GM11168 (cell line): ENCODE measurements around the gene PRL.

Experiments
- in situ Hi-C: fragments of 300-500 bp; cut with MboI; formaldehyde crosslinking; loops from one replicate; pipeline ENCODE4 v1.12.0; 2022; ENCODE audit warnings: low sequenced_read_pairs; ENCODE audit not compliant: unreplicated experiment

The PRL gene

GRCh38 chr6:22296936-22297335, at the start of gene PRL:
Gene PRL (minus strand): TSS chr6:22297036. CDS start chr6:22296982, 54 bp downstream.
- in situ Hi-C loops, result no loop called here

DNA sequence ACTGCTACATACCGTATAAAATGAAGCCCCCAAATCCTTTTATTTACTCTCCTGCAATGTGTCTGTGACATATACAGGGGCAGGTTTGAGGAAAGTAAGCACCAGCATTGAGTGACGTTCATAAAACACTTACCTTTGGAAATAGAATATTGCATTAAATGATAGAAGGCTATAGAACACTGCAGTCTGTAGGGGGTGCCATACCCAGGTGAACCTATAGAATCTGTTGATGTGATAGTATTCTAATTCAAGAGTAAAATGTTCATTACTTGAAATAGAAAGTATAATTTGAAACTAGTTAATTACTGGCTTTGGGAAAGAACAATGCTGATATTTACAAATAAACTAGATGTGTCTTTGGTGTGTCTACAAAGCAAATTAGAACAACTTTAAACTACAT, 47.0 kb upstream of the PRL start:
- in situ Hi-C loops, result no loop called here

DNA sequence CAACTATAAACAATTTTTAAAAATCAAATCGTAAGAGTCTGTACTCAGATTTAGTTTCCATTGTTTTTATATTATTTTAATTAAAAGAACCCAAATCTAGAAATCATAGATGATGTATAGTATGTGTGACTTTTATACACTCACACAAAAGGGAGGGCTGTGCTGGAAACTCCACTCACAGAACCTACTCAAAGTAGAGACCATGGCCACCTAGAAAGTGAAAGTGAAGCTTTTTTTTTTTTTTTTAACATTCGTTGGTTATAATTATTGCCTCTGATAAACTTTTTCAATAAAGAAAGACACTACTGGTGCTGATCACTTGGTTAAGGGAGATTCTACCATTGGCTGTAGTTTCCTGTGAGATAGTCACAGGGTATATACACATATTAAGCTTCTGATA, 37.9 kb upstream of the PRL start:
- in situ Hi-C loops, result no loop called here

- in situ Hi-C loops, result no loop called here
Measured at GRCh38 chr6:22333802-22334201, 37.0 kb upstream of the PRL start.

DNA sequence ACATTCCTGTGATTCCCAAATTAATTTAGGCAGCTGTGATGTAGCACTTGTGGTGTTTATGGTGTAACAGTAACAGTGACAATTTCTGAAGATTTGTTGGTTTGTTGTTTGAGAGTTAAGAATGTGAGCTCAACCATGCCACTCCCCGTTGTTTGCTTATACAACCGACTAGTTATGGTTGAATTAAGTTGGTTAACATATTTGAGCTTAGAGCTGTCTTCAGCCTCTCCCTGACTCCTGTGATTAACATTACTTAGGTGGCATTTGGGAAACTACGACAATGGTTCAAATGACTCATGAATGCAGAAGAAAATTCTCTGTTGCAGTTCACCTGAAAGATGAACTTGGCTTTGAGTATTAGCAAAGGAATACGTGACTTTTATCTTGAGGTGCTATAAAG, 35.9 kb upstream of the PRL start:
- in situ Hi-C loops, result no loop called here

DNA sequence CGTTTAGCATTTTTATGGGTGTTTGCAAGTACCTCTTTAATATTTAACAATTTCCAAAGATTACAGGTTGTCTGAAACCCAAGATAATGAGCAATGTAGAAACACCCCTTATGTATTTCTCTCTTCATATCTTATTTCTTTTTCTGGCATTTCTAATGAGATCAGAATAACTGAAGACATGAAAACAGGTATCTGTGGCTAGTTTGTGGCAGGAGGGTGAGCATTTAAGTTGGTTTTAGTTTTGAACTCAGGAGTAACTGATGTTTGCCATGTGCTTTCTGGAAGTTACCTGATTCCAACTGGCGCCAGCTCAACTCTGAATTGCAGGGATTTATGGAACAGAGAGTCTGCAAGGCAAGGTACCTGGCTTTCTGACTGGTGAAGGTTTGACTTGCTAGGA, 35.4 kb upstream of the PRL start:
- in situ Hi-C loops, result no loop called here

- in situ Hi-C loops, result no loop called here
Measured at GRCh38 chr6:22330941-22331340, 34.1 kb upstream of the PRL start.

GRCh38 chr6:22328474-22328873, 31.6 kb upstream of the PRL start:
- in situ Hi-C loops, result no loop called here

GRCh38 chr6:22327881-22328280, 31.0 kb upstream of the PRL start:
- in situ Hi-C loops, result no loop called here

DNA sequence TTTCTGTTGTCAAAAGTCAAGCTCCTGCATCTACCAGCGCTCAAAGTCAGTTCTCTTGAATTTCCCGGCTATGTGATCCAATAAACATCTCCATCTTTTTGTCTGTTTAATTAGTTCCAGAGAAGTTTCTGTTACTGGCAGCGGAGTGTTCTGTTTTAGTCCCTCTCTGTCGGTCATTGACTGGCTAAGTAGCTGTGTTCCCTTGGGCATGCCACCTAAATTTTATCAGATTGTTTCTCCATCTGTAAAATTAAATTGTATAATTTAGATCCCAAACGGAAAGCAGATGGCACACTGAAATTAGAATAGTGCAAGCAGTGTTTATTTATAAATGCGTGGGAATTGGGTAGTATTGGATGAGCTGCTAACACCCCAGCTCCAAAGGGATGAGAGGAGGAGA, 29.7 kb upstream of the PRL start:
- in situ Hi-C loops, result no loop called here

- in situ Hi-C loops, result no loop called here
Measured at GRCh38 chr6:22325481-22325880, 28.6 kb upstream of the PRL start.

DNA sequence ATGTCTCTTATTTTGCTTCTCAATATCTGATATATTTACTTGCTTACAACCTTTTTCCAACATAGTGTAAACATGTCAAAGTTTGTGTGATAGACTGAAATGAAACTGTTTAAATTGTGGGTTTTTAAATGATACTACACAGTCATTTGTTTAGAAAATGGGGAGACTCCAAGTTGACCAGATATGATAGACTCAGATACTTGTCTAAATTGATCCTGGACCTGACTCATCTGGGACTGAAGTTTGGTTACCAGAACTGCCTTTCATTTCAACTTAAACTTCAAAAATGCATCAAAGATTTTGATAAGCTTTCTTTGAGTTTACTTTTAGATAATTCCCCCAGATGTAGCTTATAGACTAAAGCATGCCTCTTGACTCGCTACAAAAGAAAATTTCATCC, 27.0 kb upstream of the PRL start:
- in situ Hi-C loops, result no loop called here

GRCh38 chr6:22322103-22323030, 25.5 kb upstream of the PRL start:
- in situ Hi-C loops, result no loop called here

DNA sequence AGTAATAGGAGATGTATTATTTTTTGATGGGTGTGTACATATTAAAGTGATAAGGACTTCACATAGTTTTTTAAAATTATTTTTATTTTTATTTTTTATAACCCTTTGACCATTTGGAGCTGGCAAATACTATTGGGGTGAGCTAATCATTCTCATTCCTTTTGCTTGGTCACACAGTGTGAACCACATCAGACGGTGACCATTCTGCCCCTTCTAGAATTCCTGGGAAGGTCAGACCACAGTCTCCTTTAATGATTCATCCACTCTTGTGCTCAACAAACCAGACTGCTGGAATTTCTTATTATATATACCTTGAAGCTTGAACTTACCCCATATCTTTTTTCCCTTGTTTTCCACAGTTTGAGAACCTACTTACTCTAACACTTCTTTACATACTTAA, 23.9 kb upstream of the PRL start:
- in situ Hi-C loops, result no loop called here

DNA sequence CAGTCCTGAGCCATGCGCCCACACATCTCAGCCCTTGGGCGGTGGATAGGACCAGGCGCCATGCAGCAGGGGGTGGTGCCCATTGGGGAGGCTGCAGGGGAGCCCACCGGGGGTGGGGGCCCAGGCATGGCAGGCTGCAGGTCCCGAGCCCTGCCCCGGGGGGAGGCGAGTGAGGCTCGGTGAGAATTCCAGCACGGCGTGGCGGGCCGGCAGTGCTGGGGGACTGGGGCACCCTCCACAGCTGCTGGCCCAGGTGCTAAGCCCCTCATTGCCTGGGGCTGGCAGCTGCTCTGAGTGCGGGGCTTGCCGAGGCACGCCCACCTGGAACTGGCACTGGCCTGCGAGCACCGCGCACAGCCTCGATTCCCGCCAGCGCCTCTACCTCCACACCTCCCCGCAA, 21.6 kb upstream of the PRL start:
- in situ Hi-C loops, result no loop called here

DNA sequence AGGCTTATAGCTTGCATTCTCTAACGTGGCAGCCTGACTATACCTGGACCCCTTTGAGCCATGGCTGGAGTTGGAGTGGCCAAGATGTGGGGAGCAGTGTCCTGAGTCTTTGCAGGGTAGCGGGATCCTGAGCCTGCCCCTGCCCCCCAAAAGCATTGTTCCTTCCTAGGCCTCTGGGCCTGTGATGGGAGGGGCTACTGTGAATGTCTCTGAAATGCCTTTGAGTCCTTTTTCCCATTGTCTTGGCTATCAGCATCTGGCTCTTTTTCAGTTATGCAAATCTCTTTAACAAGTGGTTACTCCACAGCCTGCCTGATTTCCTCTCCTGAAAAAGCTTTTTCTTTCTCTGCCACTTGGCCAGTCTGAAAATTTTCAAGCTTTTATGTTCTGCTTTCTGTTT, 17.0 kb upstream of the PRL start:
- in situ Hi-C loops, result no loop called here

- in situ Hi-C loops, result no loop called here
Measured at GRCh38 chr6:22308939-22309338, 12.1 kb upstream of the PRL start.

DNA sequence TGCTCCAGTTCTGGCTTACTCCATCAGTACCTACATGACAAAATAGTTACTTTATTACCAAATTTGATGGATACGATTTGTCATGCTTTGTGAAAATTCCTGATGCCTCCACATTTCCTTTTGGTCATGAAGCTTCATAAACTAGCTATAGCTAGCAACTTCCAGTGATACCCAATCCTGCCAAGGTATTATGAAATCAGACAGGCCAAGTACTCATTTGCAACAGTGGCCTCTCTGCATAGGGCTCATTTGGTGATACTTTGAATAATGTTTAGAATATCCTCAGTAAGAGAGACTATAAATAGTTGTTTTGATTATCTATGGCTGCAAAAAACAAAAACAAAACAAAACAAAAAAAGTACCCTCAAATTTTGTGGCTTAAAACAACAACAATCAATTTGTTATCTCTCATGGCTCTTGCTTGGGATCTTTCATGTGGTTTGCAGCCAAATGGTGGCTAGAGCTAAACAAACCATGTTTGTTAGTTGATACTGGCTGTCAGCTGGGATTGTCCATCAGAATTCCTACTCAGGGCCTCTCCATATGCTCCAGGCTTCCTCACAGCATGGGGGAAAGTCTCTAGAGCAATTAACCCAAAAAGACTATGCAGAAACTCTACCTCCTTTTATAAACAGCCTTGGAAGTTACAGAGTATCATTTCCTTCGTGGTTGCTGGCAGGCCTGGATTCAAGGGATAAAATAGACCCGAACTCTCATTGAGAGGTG, 10.1 kb upstream of the PRL start:
- in situ Hi-C loops, result no loop called here

- in situ Hi-C loops, result no loop called here
Measured at GRCh38 chr6:22302838-22303237, 6.0 kb upstream of the PRL start.

DNA sequence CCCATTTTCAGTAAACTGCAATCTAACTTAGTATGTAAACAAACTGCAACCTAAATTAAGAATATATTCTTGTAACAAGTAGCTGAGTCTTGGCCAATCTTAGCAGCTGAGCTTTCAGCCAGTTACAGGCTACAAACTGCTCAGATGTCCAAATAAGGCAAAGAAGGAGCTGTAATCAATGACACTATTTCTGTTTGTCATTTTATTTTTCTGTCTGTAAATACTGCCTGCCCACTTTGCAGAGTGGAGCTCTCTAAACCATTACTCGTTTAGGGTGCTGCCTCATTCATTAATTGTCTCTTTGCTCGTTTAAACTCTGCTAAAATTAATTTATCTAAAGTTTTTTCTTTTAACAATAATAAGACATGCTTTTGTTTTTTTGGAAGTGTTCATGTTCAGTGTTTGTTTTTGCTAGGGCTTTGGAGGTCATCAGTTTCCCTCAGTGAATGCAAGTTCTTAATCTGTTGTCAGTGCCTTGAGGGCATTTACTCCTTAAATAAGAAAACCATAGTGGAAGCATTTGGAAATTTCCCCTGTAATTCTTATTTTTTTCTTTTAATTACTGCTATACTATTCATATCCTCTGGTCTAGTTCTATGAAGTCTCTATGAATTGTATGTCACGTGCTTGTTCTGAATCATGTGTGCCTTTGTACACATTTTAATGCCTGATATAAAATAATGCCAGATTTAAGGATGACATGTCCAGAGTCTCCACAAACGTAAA, 3.6 kb upstream of the PRL start:
- in situ Hi-C loops, result no loop called here

DNA sequence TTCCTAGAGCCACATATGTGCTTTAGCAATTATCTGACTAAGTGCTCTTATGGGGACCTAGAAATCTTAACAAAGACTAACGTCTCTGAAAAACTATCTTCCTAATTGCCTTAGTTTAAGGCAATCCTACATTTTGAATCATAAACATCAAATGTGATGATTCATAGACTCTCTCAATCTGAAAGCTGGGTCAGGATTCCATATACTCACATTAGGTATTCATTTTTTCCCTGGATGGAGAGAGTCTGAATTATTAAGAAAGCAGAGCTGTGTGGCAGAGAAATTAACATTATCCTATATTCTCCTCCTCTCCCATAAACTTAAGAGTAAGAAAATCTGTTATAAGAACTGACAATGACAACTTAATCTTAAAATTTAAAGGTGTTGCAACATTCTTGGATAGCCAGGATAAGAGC, 1.6 kb upstream of the PRL start:
- in situ Hi-C loops, result no loop called here
